ENCODE results near the gene PTGDR2.

DNA sequence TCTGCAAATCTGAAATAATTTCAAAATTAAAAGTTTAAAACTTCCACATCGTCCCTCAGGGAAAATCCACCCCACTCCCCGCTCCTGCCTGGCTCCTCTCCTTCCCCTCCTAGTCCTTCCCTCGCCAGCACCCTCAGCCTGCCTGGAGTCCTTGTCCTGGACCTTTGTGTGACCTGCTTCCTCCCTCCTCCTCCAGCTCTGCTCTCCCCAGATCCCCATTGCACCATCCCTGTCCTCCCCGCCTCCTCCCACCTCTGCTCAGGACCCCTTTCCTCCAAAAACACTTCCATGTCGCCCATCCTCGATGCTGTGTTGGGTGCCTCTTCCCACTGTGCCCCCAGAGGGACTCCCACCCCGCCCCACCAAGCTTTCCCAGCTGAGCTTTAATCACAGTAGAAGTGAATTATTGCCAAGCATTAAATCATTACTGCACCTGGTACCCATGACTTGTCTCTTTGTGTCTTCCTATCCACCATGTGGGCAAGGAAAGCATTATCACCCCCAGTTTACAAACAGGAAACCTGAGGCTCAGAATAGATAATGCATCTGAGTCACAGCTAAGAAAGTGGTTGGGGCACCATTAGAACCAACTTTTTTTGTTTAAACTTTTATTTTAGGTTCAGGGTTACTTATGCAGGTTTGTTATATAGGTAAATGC, 9.2 kb upstream of the PTGDR2 start:
- TF ChIP-seq CTCF (IDR thresholded peaks at IDR 0.05) (no peak), POLR2A (IDR thresholded peaks at IDR 0.05) (no peak)

Measured in body of pancreas (tissue), 4 donors.